Gastrocnemius medialis (tissue), 4 donors: ENCODE data around the gene AIG1. TPM values are rescaled to one million over a fixed set of nuclear protein-coding genes. Genes with fewer than 3 reads are reported as not detected.
A peak's percentile ranks its signal among the peaks of the same experiment; 100 is the strongest.

Experiments used
- ATAC-seq, 2 donors: fragments of 150-250 bp; one replicate each; pipeline ENCODE4 v1.9.1; 2016
- DNase-seq, 2 donors: peaks; one replicate each; pipeline ENCODE4 v3.0.0-alpha.2; 2019
- H3K27ac ChIP-seq, 4 donors: fragments of 200-600 bp; sonication (generic); 1 replicate in 1 of 4; 2 replicates in 3 of 4; pipeline ENCODE4 v1.5.1; 2016 to 2018; ENCODE audit warnings: mild to moderate bottlenecking in 2 of 4, moderate library complexity in 1 of 4
- H3K27me3 ChIP-seq, 3 donors: fragments of 200-600 bp; sonication (generic) in 2 of 3; 1 replicate in 1 of 3; 2 replicates in 2 of 3; pipeline versions ENCODE4 v1.5.1 to v1.6.0; 2016 to 2019; ENCODE audit warnings: mild to moderate bottlenecking in 1 of 3, moderate library complexity in 1 of 3
- H3K36me3 ChIP-seq, 2 donors: fragments of 200-600 bp; sonication (generic) in 1 of 2; one replicate each; pipeline ENCODE4 v1.5.1; 2017 to 2018
- H3K4me1 ChIP-seq, 2 donors: fragments of 200-600 bp; sonication (generic) in 1 of 2; one replicate each; pipeline ENCODE4 v1.5.1; 2016 to 2017; ENCODE audit warnings: mild to moderate bottlenecking in 2 of 2
- H3K4me3 ChIP-seq, 4 donors: fragments of 200-600 bp; sonication (generic) in 3 of 4; 1 replicate in 1 of 4; 2 replicates in 3 of 4; pipeline ENCODE4 v1.5.1; 2016 to 2019; ENCODE audit warnings: mild to moderate bottlenecking in 2 of 4
- H3K9me3 ChIP-seq, 3 donors: fragments of 200-600 bp; sonication (generic) in 2 of 3; 1 replicate in 1 of 3; 2 replicates in 2 of 3; pipeline ENCODE4 v1.5.1; 2016 to 2019
- POLR2A ChIP-seq, 2 donors: fragments of 450-650 bp; IDR thresholded peaks; one replicate each; pipeline ENCODE4 v1.6.1; 2017; ENCODE audit warnings: antibody characterized with exemption in 2 of 2, mild to moderate bottlenecking in 2 of 2, moderate library complexity in 2 of 2
- in situ Hi-C, 4 donors: fragments of 200-750 bp; cut with MboI; loops; one replicate each; pipeline versions ENCODE4 v1.15.0 to v1.8.0; 2017; ENCODE audit warnings: low sequenced_read_pairs in 4 of 4
- intact Hi-C: fragments of 100-400 bp; cut with DNase I; formaldehyde crosslinking; loops from one replicate; pipeline ENCODE4 v1.15.1; 2023; ENCODE audit warnings: low total_unique reads
- total RNA-seq, 4 donors: library from RNA; depleted of rRNA; stranded (reverse); fragments of >200 nt; gene quantifications; one replicate each; pipeline versions ENCODE4 v1.1.0 to v1.2.3, GENCODE V29; 2016
- TF ChIP-seq, protein P1 (sequence below), 5 experiments: fragments of 450-650 bp in 3 of 5; fragments of 200-600 bp in 2 of 5; sonication (generic) in 2 of 5; IDR thresholded peaks in 4 of 5; conservative IDR thresholded peaks in 1 of 5; 1 replicate in 4 of 5; 2 replicates in 1 of 5; pipeline ENCODE4 v1.5.1; 2016 to 2019; ENCODE audit warnings: antibody characterized with exemption in 5 of 5, mild to moderate bottlenecking in 3 of 5, moderate library complexity in 3 of 5

AIG1 gene
- total RNA-seq, 4 donors from 2014 or later: 5.3 to 10.3 (median 5.7) TPM

GRCh38 chr6:143026696-143027449, 33.8 kb upstream of the AIG1 start:
- Histone ChIP-seq H3K36me3 (no peaks in the 10 kb centered on the region), H3K4me1 (no peaks in the 10 kb centered on the region), H3K27me3 (no peaks in the 10 kb centered on the region), H3K27ac (no peak overlapping the region), H3K4me3 (no peak overlapping the region), H3K9me3 (no peaks in the 10 kb centered on the region)
- DNase-seq: peak in 1 of 2 donors; percentile 29
- intact Hi-C loops (loop anchor here (1.0 kb wide), 1 partner anchor 334 kb away; no protein-coding TSS in a partner anchor), in situ Hi-C loops (loop anchor here in 3 of 4 donors (5.0 to 10.0 kb wide), 2 partner anchors 332 to 335 kb away; no protein-coding TSS in a partner anchor)
- TF ChIP-seq, protein P1, sequence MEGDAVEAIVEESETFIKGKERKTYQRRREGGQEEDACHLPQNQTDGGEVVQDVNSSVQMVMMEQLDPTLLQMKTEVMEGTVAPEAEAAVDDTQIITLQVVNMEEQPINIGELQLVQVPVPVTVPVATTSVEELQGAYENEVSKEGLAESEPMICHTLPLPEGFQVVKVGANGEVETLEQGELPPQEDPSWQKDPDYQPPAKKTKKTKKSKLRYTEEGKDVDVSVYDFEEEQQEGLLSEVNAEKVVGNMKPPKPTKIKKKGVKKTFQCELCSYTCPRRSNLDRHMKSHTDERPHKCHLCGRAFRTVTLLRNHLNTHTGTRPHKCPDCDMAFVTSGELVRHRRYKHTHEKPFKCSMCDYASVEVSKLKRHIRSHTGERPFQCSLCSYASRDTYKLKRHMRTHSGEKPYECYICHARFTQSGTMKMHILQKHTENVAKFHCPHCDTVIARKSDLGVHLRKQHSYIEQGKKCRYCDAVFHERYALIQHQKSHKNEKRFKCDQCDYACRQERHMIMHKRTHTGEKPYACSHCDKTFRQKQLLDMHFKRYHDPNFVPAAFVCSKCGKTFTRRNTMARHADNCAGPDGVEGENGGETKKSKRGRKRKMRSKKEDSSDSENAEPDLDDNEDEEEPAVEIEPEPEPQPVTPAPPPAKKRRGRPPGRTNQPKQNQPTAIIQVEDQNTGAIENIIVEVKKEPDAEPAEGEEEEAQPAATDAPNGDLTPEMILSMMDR (IDR thresholded peaks at IDR 0.05 in 4 of 5, conservative IDR thresholded peaks at IDR 0.05 in 1 of 5): peak; percentile 60 to 74 (median 64)
- no peak for TF ChIP-seq POLR2A (IDR thresholded peaks at IDR 0.05)
- ATAC-seq: peak; percentile 63 to 75

- Histone ChIP-seq H3K4me1 (no peaks in the 10 kb centered on the region), H3K9me3 (no peaks in the 10 kb centered on the region), H3K36me3 (no peaks in the 10 kb centered on the region), H3K4me3 (no peak overlapping the region), H3K27ac (no peak overlapping the region), H3K27me3 (no peaks in the 10 kb centered on the region)
- intact Hi-C loops (no loop called here), in situ Hi-C loops (no loop called here)
- no peak for TF ChIP-seq POLR2A (IDR thresholded peaks at IDR 0.05)
- TF ChIP-seq, protein P1 (IDR thresholded peaks at IDR 0.05 in 4 of 5, conservative IDR thresholded peaks at IDR 0.05 in 1 of 5): no peak
- no peak for DNase-seq
- no peak for ATAC-seq
These were observed 25.9 kb upstream of the AIG1 start for GRCh38 chr6:143034689-143035334.

DNA sequence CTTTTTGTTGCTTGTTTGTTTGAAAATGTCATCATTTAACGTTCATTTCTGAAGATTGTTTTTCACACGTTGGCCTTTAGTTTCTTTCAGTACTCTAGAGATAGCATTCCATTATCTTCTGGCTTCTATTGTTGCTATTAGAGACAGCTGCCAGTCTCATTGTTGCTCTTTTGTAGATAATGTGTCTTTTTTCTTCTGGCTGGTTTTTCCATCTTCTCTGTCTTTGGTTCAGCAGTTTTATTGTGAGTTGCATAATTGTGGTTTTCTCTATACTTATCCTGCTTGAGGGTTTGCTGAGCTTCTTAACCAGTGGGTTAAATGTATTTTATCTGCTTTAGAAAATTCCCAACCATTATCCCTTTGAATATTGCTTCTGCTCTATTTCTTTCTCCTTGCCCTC, 23.2 kb upstream of the AIG1 start:
- Histone ChIP-seq H3K36me3 (no peaks in the 10 kb centered on the region), H3K9me3 (no peaks in the 10 kb centered on the region), H3K27me3 (no peaks in the 10 kb centered on the region), H3K4me3 (no peak overlapping the region), H3K27ac (no peak overlapping the region), H3K4me1 (no peaks in the 10 kb centered on the region)
- no peak for TF ChIP-seq POLR2A (IDR thresholded peaks at IDR 0.05)
- TF ChIP-seq, protein P1 (IDR thresholded peaks at IDR 0.05 in 4 of 5, conservative IDR thresholded peaks at IDR 0.05 in 1 of 5): no peak
- intact Hi-C loops (no loop called here), in situ Hi-C loops (no loop called here)
- ATAC-seq (no peak), DNase-seq (no peak)

DNA sequence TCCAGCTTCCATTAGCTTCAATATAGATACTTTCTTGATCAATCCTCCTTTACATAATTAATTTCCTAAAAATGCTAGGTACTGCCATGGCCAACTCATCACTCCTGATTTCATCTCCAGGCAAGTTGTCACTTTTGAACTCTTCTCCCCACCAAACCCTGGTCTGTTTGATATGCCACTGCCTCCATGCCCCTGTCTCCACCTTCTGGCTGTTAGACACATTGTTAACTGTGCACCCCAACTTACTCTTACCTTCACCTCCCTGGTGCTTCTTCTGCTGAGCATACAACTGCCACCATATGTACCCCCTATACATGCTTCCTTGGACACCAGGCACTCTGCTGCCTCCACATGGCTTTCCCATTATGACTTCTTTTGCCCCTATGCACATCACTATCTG, 21.9 kb upstream of the AIG1 start:
- intact Hi-C loops: no loop called here
- DNase-seq (no peak), ATAC-seq (no peak)
- in situ Hi-C loops: no loop called here
- no peak overlapping the region for H3K4me3 ChIP-seq
- no peaks in the 10 kb centered on the region for H3K27me3 ChIP-seq
- TF ChIP-seq, protein P1 (IDR thresholded peaks at IDR 0.05 in 4 of 5, conservative IDR thresholded peaks at IDR 0.05 in 1 of 5): no peak
- no peak for TF ChIP-seq POLR2A (IDR thresholded peaks at IDR 0.05)
- no peaks in the 10 kb centered on the region for H3K4me1 ChIP-seq
- no peaks in the 10 kb centered on the region for H3K36me3 ChIP-seq
- no peaks in the 10 kb centered on the region for H3K9me3 ChIP-seq
- no peak overlapping the region for H3K27ac ChIP-seq
